ENCODE data around the gene ELOVL6. TPM values are rescaled to one million over a fixed set of nuclear protein-coding genes. Genes with fewer than 3 reads are reported as not detected.
"Not testable (repeated sequence)": the region's sequence is repeated elsewhere in the genome, so short reads cannot be mapped to it uniquely, and the experiment has no call there.

The ELOVL6 gene
- total and polyA plus RNA-seq, 2 of the 4 experiments (the other 2 are of a cell fraction), result 17.9 to 19.0 TPM

DNA sequence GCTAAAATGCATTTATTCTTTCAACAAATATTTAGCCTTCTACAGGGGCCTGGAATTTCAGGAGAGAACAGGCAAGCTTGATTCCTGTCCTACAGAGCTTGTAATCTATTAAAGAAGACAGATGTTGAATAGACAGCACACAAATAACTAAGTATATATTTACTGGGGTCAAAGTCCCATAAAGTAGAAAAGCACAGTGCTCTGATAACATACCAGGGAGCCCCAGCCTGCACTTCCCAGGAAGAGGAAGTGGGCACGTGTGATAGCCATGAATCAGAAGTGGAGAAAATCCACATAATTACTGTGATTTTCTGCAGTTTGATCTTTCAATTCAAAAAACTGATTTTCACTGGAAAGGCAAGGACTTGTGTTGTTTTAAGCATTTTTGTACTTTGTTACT, 156.7 kb downstream of the ELOVL6 start:
- intact Hi-C loops (cut with micrococcal nuclease) (no loop called here), dilution Hi-C loops (cut with HindIII; ENCODE audit: low sequenced_read_pairs, unreplicated experiment) (no loop called here), in situ Hi-C loops (cut with MboI; ENCODE audit: low sequenced_read_pairs) (no loop called here)
- H2BK20ac ChIP-seq (ENCODE audit: low read depth, low read length), result no peak overlapping the region
- H3K56ac ChIP-seq (ENCODE audit: extremely low read depth, insufficient read depth, low read length), result no peak overlapping the region
- ChIA-PET POLR2A (ENCODE audit: unreplicated experiment) (no interaction called here), CTCF (interaction anchor here (0.6 kb wide), 1 partner anchor 274 kb away, joined by 3 read pairs; no protein-coding TSS in a partner anchor)
- H2BK120ac ChIP-seq (ENCODE audit: low read depth, low read length), result no peak overlapping the region
- H3K4ac ChIP-seq (ENCODE audit: low read depth, low read length), result no peak overlapping the region
- no peaks in the 10 kb centered on the region for H4K20me1 ChIP-seq (ENCODE audit: insufficient read depth, low read length)
- H3K23ac ChIP-seq (ENCODE audit: low read depth, low read length), result no peak overlapping the region
- H2AK5ac ChIP-seq (ENCODE audit: low read depth, low read length), result no peak overlapping the region
- no peak overlapping the region for H3K9ac ChIP-seq (ENCODE audit: low read depth, low read length)
- DNase-seq (no peak), ATAC-seq (ENCODE audit: low read depth) (no peak)
- no peak overlapping the region for H3K4me2 ChIP-seq (ENCODE audit: low read depth, low read length)
- H4K8ac ChIP-seq (ENCODE audit: low read depth in 2 of 2, low read length in 2 of 2), result no peak overlapping the region
- no peak overlapping the region for H3K27ac ChIP-seq (ENCODE audit: insufficient read depth, low read length)
- H4K5ac ChIP-seq (ENCODE audit: low read depth, low read length), result no peak overlapping the region
- no peaks in the 10 kb centered on the region; the same call in 1 of the 2 replicates for H3K27me3 ChIP-seq (ENCODE audit: control insufficient read depth, insufficient read depth, low read length)
- no peak overlapping the region for H2BK5ac ChIP-seq (ENCODE audit: low read depth, low read length, poor library complexity, severe bottlenecking)
- TF ChIP-seq RAD21 (IDR thresholded peaks at IDR 0.05; ENCODE audit: low read length) (no peak), MAZ (IDR thresholded peaks at IDR 0.05; ENCODE audit: borderline replicate concordance, low read depth, low read length) (no peak), CEBPB (IDR thresholded peaks at IDR 0.05; ENCODE audit: low read depth, low read length) (no peak), NFE2L2 (IDR thresholded peaks at IDR 0.05; ENCODE audit: low read depth, low read length) (no peak)
- TF ChIP-seq, protein P1, sequence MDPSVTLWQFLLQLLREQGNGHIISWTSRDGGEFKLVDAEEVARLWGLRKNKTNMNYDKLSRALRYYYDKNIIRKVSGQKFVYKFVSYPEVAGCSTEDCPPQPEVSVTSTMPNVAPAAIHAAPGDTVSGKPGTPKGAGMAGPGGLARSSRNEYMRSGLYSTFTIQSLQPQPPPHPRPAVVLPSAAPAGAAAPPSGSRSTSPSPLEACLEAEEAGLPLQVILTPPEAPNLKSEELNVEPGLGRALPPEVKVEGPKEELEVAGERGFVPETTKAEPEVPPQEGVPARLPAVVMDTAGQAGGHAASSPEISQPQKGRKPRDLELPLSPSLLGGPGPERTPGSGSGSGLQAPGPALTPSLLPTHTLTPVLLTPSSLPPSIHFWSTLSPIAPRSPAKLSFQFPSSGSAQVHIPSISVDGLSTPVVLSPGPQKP (IDR thresholded peaks at IDR 0.05; ENCODE audit: borderline replicate concordance, low read depth, low read length), result no peak
- TF ChIP-seq, protein P2, sequence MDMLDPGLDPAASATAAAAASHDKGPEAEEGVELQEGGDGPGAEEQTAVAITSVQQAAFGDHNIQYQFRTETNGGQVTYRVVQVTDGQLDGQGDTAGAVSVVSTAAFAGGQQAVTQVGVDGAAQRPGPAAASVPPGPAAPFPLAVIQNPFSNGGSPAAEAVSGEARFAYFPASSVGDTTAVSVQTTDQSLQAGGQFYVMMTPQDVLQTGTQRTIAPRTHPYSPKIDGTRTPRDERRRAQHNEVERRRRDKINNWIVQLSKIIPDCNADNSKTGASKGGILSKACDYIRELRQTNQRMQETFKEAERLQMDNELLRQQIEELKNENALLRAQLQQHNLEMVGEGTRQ (IDR thresholded peaks at IDR 0.05; ENCODE audit: low read depth, low read length), result no peak
- H2AFZ ChIP-seq (replicated peaks; ENCODE audit: low read length, poor library complexity), result no peak overlapping the region
- no peak overlapping the region for H3K4me3 ChIP-seq (ENCODE audit: insufficient read depth, low read depth, low read length)
- no peaks in the 10 kb centered on the region for H3K9me3 ChIP-seq (ENCODE audit: control insufficient read depth, insufficient read depth, low read length)
- H3K79me1 ChIP-seq (ENCODE audit: low read depth in 1 of 2, low read length in 2 of 2), result no peaks in the 10 kb centered on the region
- WGBS, 2 experiments (ENCODE audit: extremely low coverage in 2 of 2, insufficient read length in 1 of 2), result no CpG with 5 or more reads among the region's 1 CpG
- BruUV-seq (replicated peaks), result no TSS peak
- H3K9me1 ChIP-seq (ENCODE audit: insufficient read depth, low read length), result no peaks in the 10 kb centered on the region
- no peaks in the 10 kb centered on the region for H3K36me3 ChIP-seq (ENCODE audit: control insufficient read depth, insufficient read depth, low read length)
- H3K18ac ChIP-seq (ENCODE audit: low read depth, low read length), result no peak overlapping the region
- H4K91ac ChIP-seq (ENCODE audit: insufficient read depth, low read depth, low read length), result no peak overlapping the region
- H3K14ac ChIP-seq (replicated peaks; ENCODE audit: low read depth, low read length), result no peak overlapping the region
- H3K4me1 ChIP-seq (ENCODE audit: control insufficient read depth, insufficient read depth, low read length), result peaks cover 5% of the 10 kb centered on the region; the same call in 1 of the 2 replicates
- H2AK9ac ChIP-seq (replicated peaks; ENCODE audit: low read depth, low read length, poor library complexity), result no peak overlapping the region
- no peak overlapping the region for H2BK15ac ChIP-seq (ENCODE audit: low read depth, low read length)

DNA sequence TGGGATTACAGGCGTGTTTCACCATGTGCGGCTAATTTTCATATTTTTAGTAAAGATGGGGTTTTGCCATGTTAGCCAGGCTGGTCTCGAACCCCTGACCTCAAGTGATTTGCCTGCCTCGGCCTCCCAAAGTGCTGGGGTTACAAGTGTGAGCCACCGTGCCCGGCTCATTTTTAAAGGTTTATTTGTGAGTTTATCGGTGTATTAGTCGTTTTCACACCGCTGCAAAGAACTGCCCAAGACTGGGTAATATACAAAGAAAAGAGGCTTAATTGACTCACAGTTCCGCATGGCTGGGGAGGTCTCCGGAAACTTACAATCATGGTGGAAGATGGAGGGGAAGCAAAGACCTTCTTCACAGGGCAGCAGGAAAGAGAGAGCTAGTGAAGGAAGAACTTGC, 159.3 kb downstream of the ELOVL6 start:
- intact Hi-C loops (cut with micrococcal nuclease); H3K18ac ChIP-seq (ENCODE audit: low read depth, low read length); H4K91ac ChIP-seq (ENCODE audit: insufficient read depth, low read depth, low read length); H3K4me2 ChIP-seq (ENCODE audit: low read depth, low read length); H3K36me3 ChIP-seq (ENCODE audit: control insufficient read depth, insufficient read depth, low read length); H3K4me1 ChIP-seq (ENCODE audit: control insufficient read depth, insufficient read depth, low read length); H2BK20ac ChIP-seq (ENCODE audit: low read depth, low read length); H2AK5ac ChIP-seq (ENCODE audit: low read depth, low read length); H3K27me3 ChIP-seq (ENCODE audit: control insufficient read depth, insufficient read depth, low read length); dilution Hi-C loops (cut with HindIII; ENCODE audit: low sequenced_read_pairs, unreplicated experiment); H3K9ac ChIP-seq (ENCODE audit: low read depth, low read length); H3K9me3 ChIP-seq (ENCODE audit: control insufficient read depth, insufficient read depth, low read length); H3K79me1 ChIP-seq (ENCODE audit: low read depth in 1 of 2, low read length in 2 of 2); ATAC-seq (ENCODE audit: low read depth); H3K4ac ChIP-seq (ENCODE audit: low read depth, low read length); H4K20me1 ChIP-seq (ENCODE audit: insufficient read depth, low read length); H2AFZ ChIP-seq (replicated peaks; ENCODE audit: low read length, poor library complexity); H3K14ac ChIP-seq (replicated peaks; ENCODE audit: low read depth, low read length); H4K8ac ChIP-seq (ENCODE audit: low read depth in 2 of 2, low read length in 2 of 2); H4K5ac ChIP-seq (ENCODE audit: low read depth, low read length); POLR2A ChIA-PET (ENCODE audit: unreplicated experiment); H3K9me1 ChIP-seq (ENCODE audit: insufficient read depth, low read length); CTCF ChIA-PET; H2BK5ac ChIP-seq (ENCODE audit: low read depth, low read length, poor library complexity, severe bottlenecking); BruUV-seq (replicated peaks); H3K23ac ChIP-seq (ENCODE audit: low read depth, low read length); H3K27ac ChIP-seq (ENCODE audit: insufficient read depth, low read length); H3K56ac ChIP-seq (ENCODE audit: extremely low read depth, insufficient read depth, low read length); in situ Hi-C loops (cut with MboI; ENCODE audit: low sequenced_read_pairs); H2BK120ac ChIP-seq (ENCODE audit: low read depth, low read length); H2AK9ac ChIP-seq (replicated peaks; ENCODE audit: low read depth, low read length, poor library complexity); H2BK15ac ChIP-seq (ENCODE audit: low read depth, low read length); DNase-seq; H3K4me3 ChIP-seq (ENCODE audit: insufficient read depth, low read depth, low read length): not testable (repeated sequence)
- 70% methylated on average over 2 of the region's 11 CpGs; no CpG with 5 or more reads in 1 of the 2 experiments for WGBS, 2 experiments (ENCODE audit: extremely low coverage in 2 of 2, insufficient read length in 1 of 2)
